Spleen (tissue), 7 donors: ENCODE data around the gene KLHL18.

ENCODE experiments used
- POLR2A ChIP-seq, 3 donors: fragments of 450-650 bp; IDR thresholded peaks; one replicate each; pipeline ENCODE4 v1.5.1; 2017; ENCODE audit warnings: antibody characterized with exemption in 3 of 3, mild to moderate bottlenecking in 1 of 3
- POLR2AphosphoS5 ChIP-seq, 3 donors: sonication (generic); formaldehyde crosslinking; IDR thresholded peaks; one replicate each; pipeline ENCODE4 v1.5.1; 2017; ENCODE audit warnings: antibody characterized with exemption in 3 of 3
- TF ChIP-seq, protein P1 (sequence below), 11 experiments: fragments of 200-600 bp in 7 of 11; fragments of 450-650 bp in 4 of 11; sonication (generic) in 4 of 11; IDR thresholded peaks in 8 of 11; conservative IDR thresholded peaks in 3 of 11; 1 replicate in 7 of 11; 2 replicates in 4 of 11; pipeline versions ENCODE4 v1.4.0 to v1.8.0; 2016 to 2021; ENCODE audit warnings: antibody characterized with exemption in 11 of 11, inconsistent platforms in 4 of 11, mild to moderate bottlenecking in 1 of 11
- donor health status: DM: no; HTN: no; CAD: no; lungs with moderate emphysema.
- donor health status: DM: no; HTN: no; CAD: no.
- donor health status: DM: no; HTN: no; CAD: no.

DNA sequence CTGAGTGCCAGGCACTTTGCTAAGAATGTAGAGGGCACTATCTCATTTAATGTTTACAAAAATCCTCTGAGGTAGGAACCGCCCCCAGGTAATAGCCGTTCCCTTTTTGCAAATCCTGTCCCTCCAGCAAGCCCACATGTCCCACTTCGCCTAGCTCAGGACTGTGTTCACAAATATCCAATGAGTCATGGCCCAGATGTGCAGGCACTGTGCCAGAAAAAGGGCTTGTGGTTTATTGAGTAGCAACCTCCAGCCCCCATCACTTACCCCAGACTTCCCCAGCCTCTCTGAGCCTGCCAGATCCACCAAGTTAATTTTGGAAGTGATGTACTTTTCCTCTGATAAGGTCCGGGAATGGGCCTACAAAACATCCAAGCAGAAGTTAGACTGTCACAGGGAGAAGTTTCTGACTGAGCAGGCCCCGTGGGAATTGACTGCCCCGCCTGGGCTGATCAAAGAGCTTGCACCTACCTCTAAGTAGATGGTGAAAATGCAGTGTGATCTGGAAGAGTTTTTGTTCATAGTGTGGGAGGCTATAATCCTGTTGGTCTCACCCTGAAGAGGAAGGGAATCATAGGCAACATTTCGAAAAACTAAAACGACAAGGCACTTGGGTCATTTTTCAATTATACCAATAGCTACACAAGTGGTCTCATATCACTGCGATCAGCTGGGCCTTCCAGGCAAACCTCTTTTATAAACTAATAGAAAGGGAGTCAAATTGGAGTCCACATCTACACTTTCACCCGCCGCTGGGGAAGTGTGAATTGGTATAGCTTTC lies 15.8 kb upstream of the KLHL18 start:
- TF ChIP-seq, protein P1, sequence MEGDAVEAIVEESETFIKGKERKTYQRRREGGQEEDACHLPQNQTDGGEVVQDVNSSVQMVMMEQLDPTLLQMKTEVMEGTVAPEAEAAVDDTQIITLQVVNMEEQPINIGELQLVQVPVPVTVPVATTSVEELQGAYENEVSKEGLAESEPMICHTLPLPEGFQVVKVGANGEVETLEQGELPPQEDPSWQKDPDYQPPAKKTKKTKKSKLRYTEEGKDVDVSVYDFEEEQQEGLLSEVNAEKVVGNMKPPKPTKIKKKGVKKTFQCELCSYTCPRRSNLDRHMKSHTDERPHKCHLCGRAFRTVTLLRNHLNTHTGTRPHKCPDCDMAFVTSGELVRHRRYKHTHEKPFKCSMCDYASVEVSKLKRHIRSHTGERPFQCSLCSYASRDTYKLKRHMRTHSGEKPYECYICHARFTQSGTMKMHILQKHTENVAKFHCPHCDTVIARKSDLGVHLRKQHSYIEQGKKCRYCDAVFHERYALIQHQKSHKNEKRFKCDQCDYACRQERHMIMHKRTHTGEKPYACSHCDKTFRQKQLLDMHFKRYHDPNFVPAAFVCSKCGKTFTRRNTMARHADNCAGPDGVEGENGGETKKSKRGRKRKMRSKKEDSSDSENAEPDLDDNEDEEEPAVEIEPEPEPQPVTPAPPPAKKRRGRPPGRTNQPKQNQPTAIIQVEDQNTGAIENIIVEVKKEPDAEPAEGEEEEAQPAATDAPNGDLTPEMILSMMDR (IDR thresholded peaks at IDR 0.05 in 8 of 11, conservative IDR thresholded peaks at IDR 0.05 in 3 of 11) = no peak
- TF ChIP-seq POLR2A (IDR thresholded peaks at IDR 0.05) (no peak), POLR2AphosphoS5 (IDR thresholded peaks at IDR 0.05) (no peak)
